Measurements from ENCODE around the gene NAGPA. TPM values are rescaled to one million over a fixed set of nuclear protein-coding genes. Genes with fewer than 3 reads are reported as not detected.

The NAGPA gene
- total and polyA plus RNA-seq, 2 donors from 2014 or later, result 13.8 to 14.5 TPM

GRCh38 chr16:5034167-5034523, 410 bp upstream of the NAGPA start:
- Histone ChIP-seq H3K36me3 (ENCODE audit: control insufficient read depth in 2 of 3, insufficient read depth in 3 of 3, low read length in 3 of 3) (no peaks in the 10 kb centered on the region), H3K4me1 (ENCODE audit: control insufficient read depth in 2 of 3, insufficient read depth in 2 of 3, low read depth in 1 of 3, low read length in 3 of 3) (peaks cover 0 to 13% (median 9%) of the 10 kb centered on the region in 3 donors), H3K27ac (ENCODE audit: low read depth in 2 of 2, low read length in 2 of 2) (peak overlapping the region; percentile 49 to 85), H3K27me3 (ENCODE audit: control insufficient read depth, insufficient read depth, low read length) (no peaks in the 10 kb centered on the region), H3K9ac (ENCODE audit: low read length in 3 of 3) (peak overlapping the region; percentile 74 to 92 (median 81)), H3K4me3 (ENCODE audit: low read length in 3 of 3) (peak overlapping the region; percentile 79 to 95 (median 84)), H3K9me3 (ENCODE audit: control insufficient read depth in 2 of 3, insufficient read depth in 1 of 3, low read length in 3 of 3) (no peaks in the 10 kb centered on the region)
- no peak for TF ChIP-seq CTCF (IDR thresholded peaks at IDR 0.05; ENCODE audit: borderline replicate concordance, extremely low read depth, insufficient read depth)
- intact Hi-C loops (cut with DNase I), result no loop called here
- DNase-seq, result peak in 1 of 5 donors; percentile 10
- FAIRE-seq, result no peak

- no peaks in the 10 kb centered on the region for H3K9me3 ChIP-seq (ENCODE audit: control insufficient read depth in 2 of 3, insufficient read depth in 1 of 3, low read length in 3 of 3)
- FAIRE-seq (no peak), DNase-seq (peak in 1 of 5 donors; percentile 36)
- intact Hi-C loops (cut with DNase I), result no loop called here
- no peak overlapping the region for H3K27ac ChIP-seq (ENCODE audit: low read depth in 2 of 2, low read length in 2 of 2)
- H3K4me3 ChIP-seq (ENCODE audit: low read length in 3 of 3), result peak overlapping the region; percentile 79 to 95 (median 84)
- no peaks in the 10 kb centered on the region for H3K36me3 ChIP-seq (ENCODE audit: control insufficient read depth in 2 of 3, insufficient read depth in 3 of 3, low read length in 3 of 3)
- TF ChIP-seq CTCF (IDR thresholded peaks at IDR 0.05; ENCODE audit: borderline replicate concordance, extremely low read depth, insufficient read depth), result no peak
- no peaks in the 10 kb centered on the region for H3K27me3 ChIP-seq (ENCODE audit: control insufficient read depth, insufficient read depth, low read length)
- H3K4me1 ChIP-seq (ENCODE audit: control insufficient read depth in 2 of 3, insufficient read depth in 2 of 3, low read depth in 1 of 3, low read length in 3 of 3), result peaks cover 0 to 13% (median 9%) of the 10 kb centered on the region in 3 donors
- peak overlapping the region in 1 of 3 donors; percentile 74 for H3K9ac ChIP-seq (ENCODE audit: low read length in 3 of 3)
Measured at GRCh38 chr16:5032748-5033167, 977 bp downstream of the NAGPA start.

- no peak overlapping the region for H3K27ac ChIP-seq (ENCODE audit: low read depth in 2 of 2, low read length in 2 of 2)
- no peak for TF ChIP-seq CTCF (IDR thresholded peaks at IDR 0.05; ENCODE audit: borderline replicate concordance, extremely low read depth, insufficient read depth)
- DNase-seq, result peak in 1 of 5 donors; percentile 49
- no peak overlapping the region for H3K4me3 ChIP-seq (ENCODE audit: low read length in 3 of 3)
- no peak overlapping the region for H3K9ac ChIP-seq (ENCODE audit: low read length in 3 of 3)
- intact Hi-C loops (cut with DNase I), result no loop called here
- H3K4me1 ChIP-seq (ENCODE audit: control insufficient read depth in 2 of 3, insufficient read depth in 2 of 3, low read depth in 1 of 3, low read length in 3 of 3), result peaks cover 0 to 13% (median 9%) of the 10 kb centered on the region in 3 donors
- no peaks in the 10 kb centered on the region for H3K36me3 ChIP-seq (ENCODE audit: control insufficient read depth in 2 of 3, insufficient read depth in 3 of 3, low read length in 3 of 3)
- FAIRE-seq, result no peak
- H3K9me3 ChIP-seq (ENCODE audit: control insufficient read depth in 2 of 3, insufficient read depth in 1 of 3, low read length in 3 of 3), result no peaks in the 10 kb centered on the region
- no peaks in the 10 kb centered on the region for H3K27me3 ChIP-seq (ENCODE audit: control insufficient read depth, insufficient read depth, low read length)
Measured at GRCh38 chr16:5031601-5032000, 2.1 kb downstream of the NAGPA start.

Measured in kidney (tissue), 14 donors.